Measurements from ENCODE around the gene SLC22A1. TPM values are rescaled to one million over a fixed set of nuclear protein-coding genes. Genes with fewer than 3 reads are reported as not detected.

SLC22A1 gene
- total and polyA plus RNA-seq, 4 donors, result 0.72 to 2.5 (median 1.3) TPM

DNA sequence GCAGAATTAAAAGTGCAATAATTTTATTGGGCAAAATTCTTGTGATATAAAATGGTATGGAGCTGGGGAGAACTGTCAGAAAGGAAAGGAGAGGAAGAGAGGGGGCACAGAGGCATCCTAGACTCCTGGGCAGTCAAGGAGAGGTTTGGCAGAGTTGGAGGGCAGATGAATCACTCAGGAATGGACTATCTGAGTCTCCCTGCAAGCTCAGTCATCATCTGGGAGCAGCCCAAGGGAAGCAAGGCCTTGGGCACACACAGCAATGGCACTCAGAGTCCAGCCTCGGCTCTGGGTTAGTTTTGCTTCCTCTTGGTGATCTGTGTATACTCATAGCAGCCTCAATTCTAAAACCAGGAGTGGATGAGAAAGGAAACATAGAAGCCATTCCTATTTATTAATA, 67.2 kb downstream of the SLC22A1 start:
- H3K36me3 ChIP-seq (ENCODE audit: control insufficient read depth in 4 of 4, insufficient read depth in 4 of 4, low read length in 4 of 4), result no peaks in the 10 kb centered on the region
- DNase-seq (no peak), ATAC-seq (ENCODE audit: insufficient read depth, low FRiP score) (no peak)
- no peak for TF ChIP-seq CTCF (IDR thresholded peaks at IDR 0.05; ENCODE audit: control extremely low read depth, extremely low read depth)
- WGBS, 2 donors, result 80 to 94% methylated on average over 1 of the region's 1 CpG
- H3K9ac ChIP-seq (ENCODE audit: insufficient read depth in 1 of 2, low read length in 2 of 2), result no peak overlapping the region
- no peak overlapping the region for H3K27ac ChIP-seq (ENCODE audit: low read depth in 1 of 2, low read length in 1 of 2)
- H3K9me3 ChIP-seq (ENCODE audit: control insufficient read depth in 4 of 4, insufficient read depth in 3 of 4, low read length in 3 of 4), result peaks cover 0 to 9% (median 3%) of the 10 kb centered on the region in 4 donors
- H3K27me3 ChIP-seq (ENCODE audit: control insufficient read depth in 3 of 3, insufficient read depth in 3 of 3, low read length in 2 of 3), result no peaks in the 10 kb centered on the region
- no peak overlapping the region for H3K4me3 ChIP-seq
- no peaks in the 10 kb centered on the region for H3K4me1 ChIP-seq (ENCODE audit: control insufficient read depth in 5 of 5, insufficient read depth in 5 of 5, low read length in 5 of 5)

DNA sequence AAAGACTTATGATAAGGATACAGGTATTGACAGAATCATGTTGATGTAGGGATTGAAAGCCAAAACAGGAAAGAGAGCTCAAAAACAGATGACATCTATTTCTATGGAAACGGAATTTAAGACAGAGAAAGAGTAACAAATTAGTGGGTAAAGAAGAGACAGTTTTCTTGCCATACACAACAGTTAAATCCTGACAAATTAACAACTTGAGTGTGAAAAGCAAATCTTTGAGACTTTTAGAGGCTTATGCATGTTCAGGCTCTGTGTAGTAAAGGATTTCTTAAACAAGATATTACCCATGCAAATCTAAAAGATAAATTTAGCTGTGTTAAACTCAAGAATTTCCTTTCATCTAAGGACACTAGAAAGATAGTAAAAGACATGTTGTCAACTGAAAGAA, 68.5 kb downstream of the SLC22A1 start:
- Histone ChIP-seq H3K4me3 (no peak overlapping the region), H3K4me1 (ENCODE audit: control insufficient read depth in 5 of 5, insufficient read depth in 5 of 5, low read length in 5 of 5) (no peaks in the 10 kb centered on the region), H3K27ac (ENCODE audit: low read depth in 1 of 2, low read length in 1 of 2) (no peak overlapping the region), H3K9ac (ENCODE audit: insufficient read depth in 1 of 2, low read length in 2 of 2) (no peak overlapping the region), H3K9me3 (ENCODE audit: control insufficient read depth in 4 of 4, insufficient read depth in 3 of 4, low read length in 3 of 4) (peaks cover 0 to 9% (median 4%) of the 10 kb centered on the region in 4 donors), H3K36me3 (ENCODE audit: control insufficient read depth in 4 of 4, insufficient read depth in 4 of 4, low read length in 4 of 4) (no peaks in the 10 kb centered on the region), H3K27me3 (ENCODE audit: control insufficient read depth in 3 of 3, insufficient read depth in 3 of 3, low read length in 2 of 3) (no peaks in the 10 kb centered on the region)
- no peak for TF ChIP-seq CTCF (IDR thresholded peaks at IDR 0.05; ENCODE audit: control extremely low read depth, extremely low read depth)
- no peak for ATAC-seq (ENCODE audit: insufficient read depth, low FRiP score)
- no peak for DNase-seq
- 69 to 85% methylated on average over 1 of the region's 1 CpG for WGBS, 2 donors

GRCh38 chr6:160190973-160191372, 69.4 kb downstream of the SLC22A1 start:
- Histone ChIP-seq H3K27ac (ENCODE audit: low read depth in 1 of 2, low read length in 1 of 2) (no peak overlapping the region), H3K36me3 (ENCODE audit: control insufficient read depth in 4 of 4, insufficient read depth in 4 of 4, low read length in 4 of 4) (no peaks in the 10 kb centered on the region), H3K9me3 (ENCODE audit: control insufficient read depth in 4 of 4, insufficient read depth in 3 of 4, low read length in 3 of 4) (peaks cover 0 to 9% (median 4%) of the 10 kb centered on the region in 4 donors), H3K9ac (ENCODE audit: insufficient read depth in 1 of 2, low read length in 2 of 2) (no peak overlapping the region), H3K4me3 (no peak overlapping the region), H3K4me1 (ENCODE audit: control insufficient read depth in 5 of 5, insufficient read depth in 5 of 5, low read length in 5 of 5) (no peaks in the 10 kb centered on the region), H3K27me3 (ENCODE audit: control insufficient read depth in 3 of 3, insufficient read depth in 3 of 3, low read length in 2 of 3) (no peaks in the 10 kb centered on the region)
- TF ChIP-seq CTCF (IDR thresholded peaks at IDR 0.05; ENCODE audit: control extremely low read depth, extremely low read depth), result no peak
- ATAC-seq (ENCODE audit: insufficient read depth, low FRiP score) (no peak), DNase-seq (peak; percentile 18 to 59 (median 25))

GRCh38 chr6:160192840-160193239, 71.2 kb downstream of the SLC22A1 start:
- WGBS, 2 donors, result 95 to 100% methylated on average over 1 of the region's 1 CpG
- Histone ChIP-seq H3K4me1 (ENCODE audit: control insufficient read depth in 5 of 5, insufficient read depth in 5 of 5, low read length in 5 of 5) (no peaks in the 10 kb centered on the region), H3K4me3 (no peak overlapping the region), H3K9ac (ENCODE audit: insufficient read depth in 1 of 2, low read length in 2 of 2) (no peak overlapping the region), H3K36me3 (ENCODE audit: control insufficient read depth in 4 of 4, insufficient read depth in 4 of 4, low read length in 4 of 4) (no peaks in the 10 kb centered on the region), H3K9me3 (ENCODE audit: control insufficient read depth in 4 of 4, insufficient read depth in 3 of 4, low read length in 3 of 4) (peaks cover 0 to 9% (median 4%) of the 10 kb centered on the region in 4 donors), H3K27me3 (ENCODE audit: control insufficient read depth in 3 of 3, insufficient read depth in 3 of 3, low read length in 2 of 3) (no peaks in the 10 kb centered on the region), H3K27ac (ENCODE audit: low read depth in 1 of 2, low read length in 1 of 2) (no peak overlapping the region)
- ATAC-seq (ENCODE audit: insufficient read depth, low FRiP score) (no peak), DNase-seq (no peak)
- TF ChIP-seq CTCF (IDR thresholded peaks at IDR 0.05; ENCODE audit: control extremely low read depth, extremely low read depth), result no peak
